SHP77 treated with DMSO at 0.1 percent for 48 hours (cell line): ENCODE results near the gene AGPS.
"Not testable (repeated sequence)": the region's sequence is repeated elsewhere in the genome, so short reads cannot be mapped to it uniquely, and the experiment has no call there.

Experiments
- DNase-seq: peaks from one replicate; lab custom pipeline; 2025; lab: John Stamatoyannopoulos, UW

Gene AGPS

DNA sequence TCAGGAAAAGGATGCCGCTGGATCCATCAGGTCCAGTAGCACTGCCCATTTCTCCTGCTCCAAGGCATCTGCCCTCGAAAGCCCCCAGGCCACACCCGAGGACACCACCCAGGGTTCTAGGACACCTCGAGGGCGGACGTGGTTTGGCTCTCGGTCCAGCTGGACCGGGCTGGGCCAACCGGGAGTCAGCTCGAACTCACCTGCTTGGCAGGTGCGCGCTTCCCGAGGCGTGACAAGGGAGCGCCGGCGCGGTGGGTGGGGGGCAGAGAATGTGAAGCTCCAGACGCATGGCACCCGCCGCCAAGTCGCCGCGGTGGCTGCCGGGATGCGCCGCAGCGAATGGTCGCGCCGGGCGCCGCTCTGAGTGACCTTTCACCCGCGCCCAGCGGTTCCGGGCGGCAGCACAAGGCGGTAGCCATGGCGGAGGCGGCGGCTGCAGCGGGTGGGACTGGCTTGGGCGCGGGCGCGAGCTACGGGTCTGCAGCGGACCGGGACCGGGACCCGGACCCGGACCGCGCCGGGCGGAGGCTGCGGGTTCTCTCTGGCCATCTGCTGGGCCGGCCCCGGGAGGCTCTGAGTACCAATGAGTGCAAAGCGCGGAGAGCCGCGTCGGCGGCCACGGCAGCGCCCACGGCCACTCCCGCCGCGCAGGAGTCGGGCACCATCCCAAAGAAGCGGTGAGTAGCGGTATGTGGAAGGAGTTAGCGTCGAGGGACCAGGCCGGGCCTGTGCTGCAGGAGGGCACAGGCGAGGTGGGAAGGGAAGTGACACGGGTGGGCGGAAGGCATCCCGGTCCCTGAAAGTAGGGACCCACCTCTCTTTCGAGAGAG is at the start of gene AGPS:
Gene AGPS (plus strand): TSS at position 401 of the 830 bp plus-strand sequence. CDS start 17 bp downstream, at position 418.
- DNase-seq, result no peak

DNA sequence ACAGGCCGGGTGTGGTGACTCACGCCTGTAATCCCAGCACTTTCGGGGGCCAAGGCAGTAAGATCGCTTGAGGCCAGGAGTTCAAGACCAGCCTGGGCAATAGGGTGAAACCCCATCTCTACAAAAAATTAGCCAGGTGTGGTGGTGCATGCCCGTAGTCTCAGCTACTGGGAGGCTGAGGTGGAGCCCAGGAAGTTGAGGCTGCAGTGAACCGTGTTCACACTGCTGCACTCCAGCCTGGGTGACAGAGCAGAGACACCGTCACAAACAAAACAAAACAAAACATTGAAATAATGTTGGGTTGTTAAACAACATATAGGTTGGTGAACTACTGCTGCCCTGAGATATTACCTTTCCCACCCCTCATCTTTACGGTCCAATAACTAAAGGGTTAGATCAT is 48.8 kb upstream of the AGPS start:
- no peak for DNase-seq

GRCh38 chr2:177344316-177344715 is 48.3 kb upstream of the AGPS start:
- no peak for DNase-seq

DNA sequence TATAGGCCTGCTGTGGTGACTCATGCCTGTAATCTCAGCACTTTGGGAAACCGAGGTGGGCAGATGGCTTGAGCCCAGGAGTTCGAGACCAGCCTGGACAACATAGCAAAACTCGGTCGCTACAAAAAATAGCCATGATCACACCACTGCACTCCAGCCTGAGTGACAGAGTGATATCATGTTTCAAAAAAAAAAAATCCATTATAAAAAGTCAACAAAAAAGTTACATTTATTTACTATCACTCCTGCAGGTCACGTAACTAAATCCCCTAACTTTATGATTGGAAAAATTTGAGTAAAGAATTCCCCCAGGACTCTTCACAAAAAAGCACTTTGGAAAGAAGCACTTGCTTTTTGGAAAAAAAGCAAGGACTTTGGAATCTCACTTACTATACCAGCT is 46.4 kb upstream of the AGPS start:
- DNase-seq, result no peak

DNA sequence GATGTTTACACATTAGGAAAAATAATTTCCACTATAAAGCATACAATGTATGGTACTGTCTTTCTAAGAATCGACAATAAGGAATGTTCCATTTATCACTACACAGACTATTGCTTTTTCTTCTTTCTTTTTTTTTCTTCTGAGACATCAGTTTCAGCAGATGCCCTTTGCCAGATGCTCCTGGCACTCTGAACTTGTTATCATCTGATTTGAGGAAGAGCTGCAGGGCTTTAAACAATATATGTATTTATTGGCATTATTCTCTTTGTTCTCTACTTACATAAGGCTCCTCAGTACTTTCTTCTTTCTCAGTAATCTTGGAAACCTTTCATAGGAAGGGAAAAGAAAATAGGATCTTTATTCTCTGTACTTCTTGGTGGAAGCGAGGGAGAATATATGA is 45.0 kb upstream of the AGPS start:
- DNase-seq, result no peak

DNA sequence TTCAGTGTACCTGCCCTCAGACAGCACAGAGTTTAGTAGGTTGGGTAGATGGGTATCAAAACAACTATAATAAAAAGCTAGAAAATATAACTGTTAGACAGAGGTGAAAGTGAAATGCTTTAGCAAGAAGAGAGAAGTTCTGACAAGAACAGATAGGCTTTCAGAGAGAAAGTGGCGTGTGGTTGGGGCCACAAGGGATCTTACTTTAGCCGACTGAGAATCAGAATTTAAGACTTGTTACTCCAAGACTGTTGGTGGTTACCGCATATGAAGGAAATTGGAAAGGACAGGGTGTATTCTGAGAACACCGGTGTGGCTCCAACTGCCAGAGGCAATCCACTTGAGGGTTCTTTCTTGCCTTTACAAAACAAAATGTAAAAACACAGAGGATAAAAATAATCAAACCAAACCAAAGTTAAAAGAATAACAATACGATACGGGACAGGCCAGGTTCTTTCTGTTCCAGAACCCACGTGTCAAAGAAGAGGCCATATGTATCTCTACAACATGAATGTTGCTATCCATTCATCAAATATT is 44.4 kb upstream of the AGPS start:
- no peak for DNase-seq

- no peak for DNase-seq
Measured at GRCh38 chr2:177348733-177349693, 43.6 kb upstream of the AGPS start.

- not testable (repeated sequence) for DNase-seq
Measured at GRCh38 chr2:177350624-177351023, 41.9 kb upstream of the AGPS start.

- DNase-seq, result not testable (repeated sequence)
Measured at GRCh38 chr2:177351121-177351520, 41.5 kb upstream of the AGPS start.

DNA sequence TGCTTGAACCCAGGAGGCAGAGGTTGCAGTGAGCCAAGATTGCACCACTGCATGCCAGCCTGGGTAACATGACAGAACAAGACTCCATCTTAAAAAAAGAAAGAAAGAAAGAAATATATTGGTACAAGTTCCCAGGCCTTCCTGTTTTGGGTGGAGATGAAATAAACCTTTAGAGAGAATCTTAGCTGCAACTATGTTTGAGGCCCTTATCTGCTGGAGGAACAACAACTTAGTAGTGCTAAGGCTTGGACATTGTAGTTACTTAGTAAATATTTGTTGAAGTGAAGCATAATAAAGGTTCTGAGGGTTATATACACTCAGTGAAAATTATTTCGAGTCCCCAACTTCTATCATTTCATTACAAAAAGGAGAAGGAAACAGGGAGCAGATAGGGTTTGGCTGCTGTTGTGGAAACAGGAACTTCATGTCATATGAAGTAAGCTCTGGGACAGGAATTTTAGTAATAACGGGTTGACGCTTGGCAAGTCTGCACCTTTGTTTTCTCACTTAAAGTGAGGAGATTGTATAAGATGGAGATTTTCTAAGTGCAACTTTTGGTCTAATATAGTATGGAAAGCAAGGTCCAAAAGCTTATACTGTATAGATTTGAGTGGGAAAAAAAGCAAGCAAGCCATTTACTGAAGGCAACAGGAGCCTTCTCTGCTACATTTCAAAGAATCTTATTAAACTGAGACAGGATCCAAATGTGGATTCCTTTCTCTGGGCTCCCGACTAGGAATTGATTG is 40.0 kb upstream of the AGPS start:
- DNase-seq, result no peak

GRCh38 chr2:177353187-177353478 is 39.4 kb upstream of the AGPS start:
- no peak for DNase-seq

- not testable (repeated sequence) for DNase-seq
Measured at GRCh38 chr2:177354541-177354940, 38.0 kb upstream of the AGPS start.

DNA sequence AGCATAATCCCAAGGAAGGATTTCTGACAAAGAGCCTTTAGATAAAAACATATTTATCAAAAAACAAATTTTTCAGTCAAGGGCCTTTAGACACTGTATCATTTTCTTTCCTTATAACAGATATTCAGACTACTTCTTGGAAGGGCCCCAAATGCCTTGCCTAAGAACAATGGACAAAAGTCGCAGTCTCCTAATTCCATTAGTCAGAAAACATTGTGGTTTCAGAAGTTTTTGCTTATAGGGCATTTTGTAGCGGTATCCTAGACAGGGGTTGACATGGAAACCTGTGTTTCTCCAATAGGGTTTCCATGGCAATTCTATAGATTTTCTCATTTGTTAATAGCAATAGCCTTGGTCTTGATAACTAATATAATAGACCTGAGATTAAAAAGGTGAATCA is 36.7 kb upstream of the AGPS start:
- no peak for DNase-seq

DNA sequence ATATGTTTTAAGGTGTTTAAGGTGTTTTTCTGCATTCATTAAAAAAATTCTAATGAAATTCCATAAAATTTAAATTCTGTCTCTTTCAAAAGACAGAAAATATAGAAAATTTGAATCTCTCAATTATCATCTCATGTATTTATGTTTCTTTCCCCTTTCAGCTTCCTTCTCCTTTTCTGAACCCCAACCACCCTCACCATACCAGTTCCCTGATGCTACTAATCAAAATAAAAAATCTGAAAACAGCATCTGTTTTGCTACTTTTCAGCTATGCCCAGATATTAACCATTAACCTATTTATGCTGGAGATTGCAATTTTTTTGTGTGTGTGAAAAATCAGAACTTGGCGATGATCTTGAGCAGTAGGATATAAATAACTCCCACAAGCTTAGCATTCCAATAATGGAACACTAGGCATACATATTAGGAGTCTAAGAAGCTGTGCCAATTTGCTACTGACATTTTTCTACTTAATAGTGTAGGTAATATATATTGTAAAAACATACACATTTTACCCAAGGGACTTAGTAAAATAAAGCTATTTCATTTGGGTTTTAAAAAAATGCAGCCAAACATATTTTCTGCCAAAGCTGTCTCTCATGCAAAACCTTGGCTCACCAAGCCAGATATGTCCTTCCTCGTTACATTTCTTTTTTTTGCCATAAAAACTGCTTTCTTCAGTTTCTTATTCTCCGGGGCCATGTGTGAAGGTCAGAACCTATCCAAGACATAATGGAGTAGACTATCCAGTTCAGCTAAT is 32.6 kb upstream of the AGPS start:
- no peak for DNase-seq

DNA sequence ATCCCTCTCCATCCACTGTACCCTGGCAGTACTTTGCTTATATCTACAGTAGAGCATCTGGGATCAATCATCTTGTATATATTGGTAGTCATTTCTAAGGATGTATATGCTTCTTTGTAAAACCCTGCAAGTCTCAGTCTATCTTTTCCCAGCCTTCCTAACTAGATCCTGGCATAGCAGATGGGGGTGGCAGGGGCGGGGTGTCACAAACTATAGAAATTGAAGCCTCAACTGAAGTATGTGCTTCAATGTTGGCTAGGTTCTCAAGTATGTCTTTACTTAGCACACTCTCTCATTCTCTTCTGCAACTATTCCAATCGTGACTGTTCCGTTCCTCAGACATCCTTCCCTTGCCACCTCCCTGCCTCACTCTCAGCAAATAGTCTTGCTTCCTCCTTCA is 30.1 kb upstream of the AGPS start:
- DNase-seq, result no peak

GRCh38 chr2:177363332-177363731 is 29.2 kb upstream of the AGPS start:
- no peak for DNase-seq

DNA sequence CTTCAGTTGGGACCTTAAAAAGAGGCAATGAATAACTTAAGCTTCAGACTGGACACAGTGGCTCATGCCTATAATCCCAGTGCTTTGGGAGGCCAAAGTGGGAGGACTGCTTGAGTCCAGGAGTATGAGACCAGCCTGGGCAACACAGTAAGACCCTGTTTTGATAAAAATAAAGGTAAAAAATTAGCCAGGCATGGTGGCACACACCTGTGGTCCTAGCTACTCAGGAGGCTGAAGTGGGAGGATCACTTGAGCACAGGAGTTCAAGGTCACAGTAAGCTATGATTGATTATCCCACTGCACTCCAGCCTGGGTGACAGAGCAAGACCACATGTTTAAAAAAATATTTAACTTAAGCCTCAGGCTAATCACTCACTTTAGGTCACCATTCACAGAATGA is 26.8 kb upstream of the AGPS start:
- DNase-seq, result not testable (repeated sequence)

GRCh38 chr2:177368023-177368422 is 24.6 kb upstream of the AGPS start:
- not testable (repeated sequence) for DNase-seq

GRCh38 chr2:177379354-177379753 is 13.2 kb upstream of the AGPS start:
- no peak for DNase-seq

- no peak for DNase-seq
Measured at GRCh38 chr2:177380181-177380580, 12.4 kb upstream of the AGPS start.

DNA sequence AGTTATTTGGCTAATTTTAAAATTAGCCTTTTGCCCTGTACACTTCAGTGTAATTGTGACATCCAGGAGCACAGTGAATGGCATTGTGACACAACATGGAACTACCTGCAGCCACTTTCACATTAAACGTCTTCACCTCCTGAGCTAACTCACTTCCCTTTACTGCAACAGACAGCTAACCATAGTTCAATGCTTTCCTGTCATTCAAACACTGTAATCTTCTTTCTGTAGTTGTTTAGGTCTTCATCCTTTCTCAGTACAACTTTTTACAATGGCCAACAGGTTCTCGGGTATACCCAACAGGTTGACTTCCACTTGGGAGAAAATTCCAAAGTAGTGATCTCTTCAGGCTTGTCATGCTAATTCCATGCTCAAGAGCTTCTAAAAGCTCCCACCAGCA is 8.6 kb upstream of the AGPS start:
- no peak for DNase-seq
